K562 (cell line): ENCODE results near the gene CSMD2. TPM values are rescaled to one million over a fixed set of nuclear protein-coding genes. Genes with fewer than 3 reads are reported as not detected.

Experiments used
- ATAC-seq: fragments of 200-7000 bp; cut with Tn5 transposase; 3 replicates; pipeline ENCODE4 v1.9.1; 2020; ENCODE audit warnings: moderate library complexity
- BruUV-seq: library from RNA; stranded (reverse); fragments of 400-500 nt; replicated peaks from 2 replicates; lab custom pipeline; 2021; lab: Mats Ljungman, UMichigan
- CTCF ChIA-PET: fragments of 300-600 bp; formaldehyde crosslinking; extraction: SDS; loops from one replicate; lab custom pipeline; 2021; ENCODE audit warnings: low intra/inter-chr PET ratio; lab: Yijun Ruan, JAX
- POLR2A ChIA-PET: fragments of 300-600, 350-650 bp; sonication (Branson Sonifier 250); formaldehyde crosslinking; extraction: SDS; loops from one replicate; lab custom pipeline; 2021; ENCODE audit warnings: antibody characterized with exemption, inconsistent platforms; lab: Yijun Ruan, JAX
- DNase-seq, 4 experiments: peaks; one replicate each; pipeline versions ENCODE4 v3.0.0 to v3.0.0-alpha.2; 2011 to 2018; ENCODE audit warnings: low spot score in 3 of 4, mixed read lengths in 3 of 4; ENCODE audit errors: extremely low read depth in 1 of 4
- FAIRE-seq: peaks from 2 replicates; lab custom pipeline; 2011; peaks lifted over from hg19 to GRCh38; lab: Jason Lieb, UNC
- H2AFZ ChIP-seq: 2 replicates; pipeline ENCODE4 v1.6.0; 2011; ENCODE audit warnings: low read depth, low read length, control low read depth, inconsistent platforms
- H3K27ac ChIP-seq: fragments of 200-600 bp; 3 replicates; pipeline ENCODE4 v1.8.0; 2011; ENCODE audit warnings: low read depth, mild to moderate bottlenecking, control low read depth, inconsistent platforms, low read length, moderate library complexity, mixed read lengths; ENCODE audit errors: extremely low read depth
- H3K27me3 ChIP-seq, 2 experiments: fragments of 300-600 bp in 1 of 2; 2 replicates in 1 of 2; 3 replicates in 1 of 2; pipeline versions ENCODE4 v1.6.0 to v1.8.0; 2011; ENCODE audit warnings: inconsistent platforms in 2 of 2, low read length in 2 of 2, mild to moderate bottlenecking in 1 of 2, mixed read lengths in 1 of 2, moderate library complexity in 1 of 2; ENCODE audit not compliant: control insufficient read depth in 2 of 2, insufficient read depth in 2 of 2
- H3K36me3 ChIP-seq: fragments of 300-600 bp; 3 replicates; pipeline ENCODE4 v1.8.0; 2011; ENCODE audit warnings: mild to moderate bottlenecking, low read length, inconsistent platforms; ENCODE audit not compliant: control insufficient read depth, insufficient read depth
- H3K4me1 ChIP-seq, 2 experiments: fragments of 200-600 bp in 1 of 2; replicated peaks in 1 of 2; 2 replicates in 1 of 2; 3 replicates in 1 of 2; pipeline versions ENCODE4 v1.5.1 to v1.8.0; 2011; ENCODE audit warnings: inconsistent platforms in 2 of 2, low read length in 2 of 2, mild to moderate bottlenecking in 1 of 2, mixed read lengths in 1 of 2, moderate library complexity in 1 of 2; ENCODE audit not compliant: control insufficient read depth in 2 of 2, insufficient read depth in 2 of 2
- H3K4me2 ChIP-seq: 2 replicates; pipeline ENCODE4 v1.6.1; 2011; ENCODE audit warnings: low read length, control low read depth, inconsistent platforms, mixed read lengths; ENCODE audit not compliant: insufficient read depth
- H3K4me3 ChIP-seq: fragments of 200-600 bp; sonication (generic), shearing (Covaris generic); 2 replicates; pipeline ENCODE4 v1.5.1; 2016; ENCODE audit warnings: control low read depth, inconsistent platforms
- H3K79me2 ChIP-seq: fragments of 200-600 bp; 3 replicates; pipeline ENCODE4 v1.8.0; 2011; ENCODE audit warnings: low read length, inconsistent platforms; ENCODE audit not compliant: control insufficient read depth, insufficient read depth
- H3K9ac ChIP-seq, 2 experiments: 2 replicates each; pipeline versions ENCODE4 v1.6.0 to v1.6.1; 2011; ENCODE audit warnings: low read depth in 2 of 2, low read length in 2 of 2, control low read depth in 1 of 2, inconsistent platforms in 1 of 2, mild to moderate bottlenecking in 1 of 2, mixed read lengths in 1 of 2; ENCODE audit not compliant: insufficient read depth in 1 of 2
- H3K9me1 ChIP-seq: one replicate; pipeline ENCODE4 v1.6.0; 2011; ENCODE audit warnings: inconsistent platforms, mild to moderate bottlenecking, low read length, moderate library complexity; ENCODE audit not compliant: control insufficient read depth, insufficient read depth
- H3K9me3 ChIP-seq: replicated peaks from 2 replicates; pipeline ENCODE4 v1.5.1; 2011; ENCODE audit warnings: low read depth, low read length, inconsistent platforms; ENCODE audit not compliant: control insufficient read depth, insufficient read depth
- H4K20me1 ChIP-seq: replicated peaks from 2 replicates; pipeline ENCODE4 v1.6.1; 2011; ENCODE audit warnings: low read length, inconsistent platforms, mixed read lengths; ENCODE audit not compliant: control insufficient read depth, insufficient read depth
- C11orf30 ChIP-seq: fragments of 450-650 bp; IDR thresholded peaks from 2 replicates; pipeline ENCODE4 v1.6.1; 2016; ENCODE audit warnings: low read depth, mild to moderate bottlenecking
- SREBF2 ChIP-seq: sonication (generic); formaldehyde crosslinking; IDR thresholded peaks from 2 replicates; pipeline ENCODE4 v1.4.0; 2020; ENCODE audit warnings: mild to moderate bottlenecking, missing genetic modification reagents
- ZNF77 ChIP-seq: fragments of 250-450 bp; sonication (Bioruptor Pico); IDR thresholded peaks from 2 replicates; pipeline ENCODE4 v1.5.0; 2020
- whole genome bisulfite sequencing: fragments of 100-300 bp; shearing (Covaris generic); methylation state at CpG from one replicate; pipeline ENCODE4 v1.1.6; 2016; ENCODE audit warnings: low coverage, mixed read lengths; ENCODE audit not compliant: insufficient coverage; ENCODE audit errors: missing lambda C conversion rate; 5-methylcytosine and 5-hydroxymethylcytosine counted together
- in situ Hi-C: fragments of 300-500 bp; cut with MboI; formaldehyde crosslinking; loops from 4 replicates; pipeline ENCODE4 v1.15.0; 2018; ENCODE audit warnings: inconsistent platforms, mixed read lengths
- intact Hi-C: fragments of 100-400 bp; cut with micrococcal nuclease; formaldehyde crosslinking; loops from 2 replicates; pipeline ENCODE4 v1.14.2; 2022
- polyA plus RNA-seq, 8 experiments: library from polyadenylated mRNA; depleted of rRNA in 4 of 8; stranded (reverse) in 5 of 8; unstranded in 3 of 8; fragments of >200 nt; fragmentation: Nextera tagmentation in 2 of 8; fragmentation: Illumina TruSeq in 1 of 8; extraction: Ambion mirVana in 2 of 8; extraction: Trizol in 1 of 8; gene quantifications; 2 replicates each; pipeline versions ENCODE4 v1.2.1 to v1.2.3, GENCODE V29; 2011 to 2014; ENCODE audit warnings: inconsistent platforms in 1 of 8, missing spikeins in 1 of 8
- total RNA-seq, 7 experiments: library from RNA; depleted of rRNA in 6 of 7; stranded (reverse); fragments of >200 nt in 6 of 7; fragmentation: Illumina TruSeq in 2 of 7; extraction: Trizol in 2 of 7; gene quantifications; 2 replicates each; pipeline versions ENCODE4 v1.2.1 to v1.2.3, GENCODE V29; 2011 to 2021; ENCODE audit warnings: low replicate concordance in 1 of 7
- TF ChIP-seq, protein P1 (sequence below), 2 experiments: IDR thresholded peaks; 2 replicates each; pipeline ENCODE4 v1.6.1; 2011; ENCODE audit warnings: borderline replicate concordance in 1 of 2, control low read depth in 1 of 2, low read depth in 1 of 2, low read length in 1 of 2, mild to moderate bottlenecking in 1 of 2, mixed read lengths in 1 of 2, moderate library complexity in 1 of 2; ENCODE audit not compliant: insufficient read depth in 1 of 2, insufficient read length in 1 of 2, poor library complexity in 1 of 2, severe bottlenecking in 1 of 2; ENCODE audit errors: extremely low read depth in 1 of 2

Gene CSMD2
- total and polyA plus RNA-seq, 9 of the 15 experiments (the other 6 are each of a cell fraction or from before 2014, with no cell fraction given), result not detected

DNA sequence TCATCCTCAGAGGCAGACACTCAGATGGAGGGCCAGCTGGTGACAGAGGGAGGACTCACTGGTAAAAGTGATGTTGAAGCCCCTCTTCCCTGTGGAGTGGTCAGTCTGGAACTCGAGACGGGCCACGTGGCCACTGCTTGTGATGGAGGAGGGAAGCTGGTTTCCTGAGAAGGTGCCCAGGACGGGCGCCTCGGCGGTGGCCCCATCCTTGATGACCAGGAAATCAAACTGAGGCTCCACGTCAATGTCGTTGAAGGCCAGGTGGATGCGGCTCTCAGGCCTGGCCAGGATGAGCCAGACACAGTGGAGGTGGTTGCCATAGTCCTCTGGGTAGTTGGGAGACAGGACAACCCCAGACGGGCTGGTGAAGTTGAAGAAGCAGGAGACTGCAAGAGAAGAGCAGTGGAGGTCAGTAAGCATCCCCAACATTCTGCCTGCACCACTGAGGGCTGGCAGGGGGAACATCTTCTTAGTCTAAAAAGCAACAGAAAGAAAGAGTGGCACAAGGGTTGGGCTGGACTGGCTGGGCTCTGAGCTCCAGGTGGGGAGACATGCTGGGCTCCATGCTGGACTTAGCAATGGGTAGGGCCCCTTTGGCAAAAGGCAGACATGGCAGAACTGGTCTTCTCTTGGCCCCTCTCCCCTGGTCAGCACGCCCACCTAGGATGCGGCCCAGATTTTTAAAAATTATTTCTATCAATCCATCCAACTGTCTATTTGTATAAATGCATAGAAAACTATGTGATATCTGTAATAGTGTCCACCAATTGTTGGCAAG, 421.6 kb downstream of the CSMD2 start:
- H3K4me3 ChIP-seq, result no peak overlapping the region
- no peaks in the 10 kb centered on the region for H4K20me1 ChIP-seq
- intact Hi-C loops, result no loop called here
- ChIA-PET POLR2A (interaction anchor here (1.0 kb wide), 1 partner anchor 11 kb away, joined by 3 read pairs; no protein-coding TSS in a partner anchor), CTCF (no interaction called here)
- no peak overlapping the region for H3K4me2 ChIP-seq
- no peaks in the 10 kb centered on the region for H3K9me3 ChIP-seq
- H2AFZ ChIP-seq, result no peak overlapping the region
- BruUV-seq, result no TSS peak
- peaks cover 0 to 6% of the 10 kb centered on the region in 2 experiments; a peak in 2 of 5 replicates for H3K27me3 ChIP-seq
- in situ Hi-C loops, result no loop called here
- H3K36me3 ChIP-seq, result no peaks in the 10 kb centered on the region
- no peak for FAIRE-seq
- no peaks in the 10 kb centered on the region for H3K4me1 ChIP-seq
- no peak for ATAC-seq
- H3K9me1 ChIP-seq, result no peaks in the 10 kb centered on the region
- 0% methylated on average over 13 of the region's 13 CpGs for WGBS
- no peak for DNase-seq
- TF ChIP-seq, protein P1, sequence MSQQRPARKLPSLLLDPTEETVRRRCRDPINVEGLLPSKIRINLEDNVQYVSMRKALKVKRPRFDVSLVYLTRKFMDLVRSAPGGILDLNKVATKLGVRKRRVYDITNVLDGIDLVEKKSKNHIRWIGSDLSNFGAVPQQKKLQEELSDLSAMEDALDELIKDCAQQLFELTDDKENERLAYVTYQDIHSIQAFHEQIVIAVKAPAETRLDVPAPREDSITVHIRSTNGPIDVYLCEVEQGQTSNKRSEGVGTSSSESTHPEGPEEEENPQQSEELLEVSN (IDR thresholded peaks at IDR 0.05; ENCODE audit: borderline replicate concordance in 1 of 2, extremely low read depth in 1 of 2, insufficient read depth in 1 of 2, insufficient read length in 1 of 2, low read depth in 1 of 2, low read length in 1 of 2, poor library complexity in 1 of 2, severe bottlenecking in 1 of 2), result no peak
- TF ChIP-seq C11orf30 (no peak), ZNF77 (no peak), SREBF2 (CRISPR knock-in tag) (no peak)
- no peak overlapping the region for H3K27ac ChIP-seq
- H3K79me2 ChIP-seq, result no peaks in the 10 kb centered on the region
- H3K9ac ChIP-seq, result no peak overlapping the region
